ENCODE results near the gene DPCD. TPM values are rescaled to one million over a fixed set of nuclear protein-coding genes. Genes with fewer than 3 reads are reported as not detected.

The DPCD gene
- total and polyA plus RNA-seq, 10 of the 15 experiments (the other 5 are each of a cell fraction or from before 2014, with no cell fraction given), result 9.7 to 50.9 (median 26.3) TPM

DNA sequence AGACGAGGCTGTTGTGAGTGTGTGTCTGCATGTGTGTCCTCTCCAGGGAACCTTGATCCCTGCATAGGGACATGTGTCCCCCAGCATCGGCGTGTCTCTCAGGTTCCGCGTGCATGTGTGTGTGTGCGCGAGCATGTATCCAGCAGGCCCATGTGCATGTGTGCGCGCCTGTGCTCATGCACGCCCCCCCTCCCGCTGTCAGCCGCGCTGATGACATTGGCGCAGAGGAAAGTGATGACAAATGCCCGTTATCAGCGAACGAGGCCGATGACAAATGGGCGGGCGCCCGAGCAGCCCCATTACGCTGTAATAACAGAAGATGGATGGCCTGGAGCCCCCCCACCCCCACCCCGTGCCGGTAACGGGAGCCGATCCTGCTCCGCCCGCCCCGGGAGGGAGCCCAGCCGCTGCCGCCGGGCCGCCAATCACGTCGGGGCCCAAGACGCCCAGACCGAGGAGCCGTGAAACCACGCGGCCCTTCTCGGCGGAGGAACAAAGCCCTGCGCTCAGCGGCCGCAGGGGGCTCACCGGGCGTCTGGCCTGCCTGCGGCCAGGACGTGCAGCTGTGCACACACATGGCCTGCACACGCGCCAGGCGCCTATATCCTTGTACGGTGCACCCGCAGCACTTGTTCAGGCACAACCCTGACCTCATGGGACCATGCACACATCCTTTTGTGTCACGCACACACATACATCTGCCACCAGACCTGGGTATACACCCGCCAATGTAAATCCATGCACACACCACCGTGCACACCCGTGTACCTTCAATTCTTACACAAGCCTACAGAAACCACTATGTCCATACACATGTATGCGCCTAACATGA is 21.6 kb upstream of the DPCD start:
- Histone ChIP-seq H4K20me1 (ENCODE audit: control insufficient read depth, insufficient read depth) (no peaks in the 10 kb centered on the region), H3K9me3 (replicated peaks; ENCODE audit: control insufficient read depth, insufficient read depth, low read length) (no peaks in the 10 kb centered on the region), H3K36me3 (ENCODE audit: control insufficient read depth in 2 of 2, insufficient read depth in 2 of 2, low read length in 1 of 2) (no peaks in the 10 kb centered on the region), H3K4me2 (ENCODE audit: control insufficient read depth, insufficient read depth) (peak overlapping the region; percentile 44), H3K27ac (ENCODE audit: control insufficient read depth, insufficient read depth) (no peak overlapping the region), H3K4me3 (peak overlapping the region; percentile 44; the same call in 1 of the 2 replicates), H3K9ac (ENCODE audit: control insufficient read depth, insufficient read depth, low read length) (no peak overlapping the region), H3K4me1 (ENCODE audit: control insufficient read depth, insufficient read depth, low read length) (peaks cover 5% of the 10 kb centered on the region; the same call in 1 of the 2 replicates), H3K27me3 (replicated peaks in 1 of 2; ENCODE audit: control insufficient read depth in 2 of 2, insufficient read depth in 2 of 2, low read length in 1 of 2) (peaks cover 0 to 4% of the 10 kb centered on the region in 2 experiments; a peak in 1 of 4 replicates), H2AFZ (ENCODE audit: control insufficient read depth, low read depth, low read length) (peak overlapping the region; percentile 19; the same call in 1 of the 2 replicates), H3K79me2 (ENCODE audit: control insufficient read depth, insufficient read depth, low read length) (no peaks in the 10 kb centered on the region)
- ChIA-PET CTCF (no interaction called here), SMC1A (ENCODE audit: uncharacterized antibody, unreplicated experiment) (no interaction called here), RAD21 (ENCODE audit: unreplicated experiment) (no interaction called here), POLR2A (no interaction called here)
- 17% methylated on average over 39 of the region's 59 CpGs for WGBS (ENCODE audit: insufficient coverage, insufficient replicate concordance, low lambda C conversion rate, missing lambda C conversion rate)
- peak; percentile 58 for ATAC-seq
- no TSS peak for BruUV-seq (replicated peaks)
- intact Hi-C loops (cut with micrococcal nuclease; ENCODE audit: unreplicated experiment) (loop anchor here (5.0 kb wide), 1 partner anchor 404 kb away; no protein-coding TSS in a partner anchor), in situ Hi-C loops (cut with MboI) (no loop called here)
- no peak for DNase-seq (ENCODE audit: low read depth, low spot score)
- no peak for FAIRE-seq
- TF ChIP-seq NFYB (IDR thresholded peaks at IDR 0.05; ENCODE audit: insufficient read depth, low read depth, low read length), result no peak
- TF ChIP-seq RBBP5 (conservative IDR thresholded peaks at IDR 0.05), result no peak
- TF ChIP-seq SREBF2 (IDR thresholded peaks at IDR 0.05; ENCODE audit: low read length), result no peak
- TF ChIP-seq POU2F2 (IDR thresholded peaks at IDR 0.05; ENCODE audit: borderline replicate concordance, low read depth, low read length), result no peak
- no peak for TF ChIP-seq SMARCA5 (IDR thresholded peaks at IDR 0.05)
- no peak for TF ChIP-seq STAT3 (IDR thresholded peaks at IDR 0.05; ENCODE audit: low read depth, low read length)
- peak in 1 of 2 experiments; percentile 31; a peak in 1 of 4 replicates for TF ChIP-seq BHLHE40 (IDR thresholded peaks at IDR 0.05; ENCODE audit: borderline replicate concordance in 1 of 2, low read depth in 2 of 2, low read length in 1 of 2)
- TF ChIP-seq, protein P1, sequence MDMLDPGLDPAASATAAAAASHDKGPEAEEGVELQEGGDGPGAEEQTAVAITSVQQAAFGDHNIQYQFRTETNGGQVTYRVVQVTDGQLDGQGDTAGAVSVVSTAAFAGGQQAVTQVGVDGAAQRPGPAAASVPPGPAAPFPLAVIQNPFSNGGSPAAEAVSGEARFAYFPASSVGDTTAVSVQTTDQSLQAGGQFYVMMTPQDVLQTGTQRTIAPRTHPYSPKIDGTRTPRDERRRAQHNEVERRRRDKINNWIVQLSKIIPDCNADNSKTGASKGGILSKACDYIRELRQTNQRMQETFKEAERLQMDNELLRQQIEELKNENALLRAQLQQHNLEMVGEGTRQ (IDR thresholded peaks at IDR 0.05; ENCODE audit: borderline replicate concordance, low read depth, low read length), result no peak
- TF ChIP-seq ZNF622 (IDR thresholded peaks at IDR 0.05), result no peak
- TF ChIP-seq, protein P2, sequence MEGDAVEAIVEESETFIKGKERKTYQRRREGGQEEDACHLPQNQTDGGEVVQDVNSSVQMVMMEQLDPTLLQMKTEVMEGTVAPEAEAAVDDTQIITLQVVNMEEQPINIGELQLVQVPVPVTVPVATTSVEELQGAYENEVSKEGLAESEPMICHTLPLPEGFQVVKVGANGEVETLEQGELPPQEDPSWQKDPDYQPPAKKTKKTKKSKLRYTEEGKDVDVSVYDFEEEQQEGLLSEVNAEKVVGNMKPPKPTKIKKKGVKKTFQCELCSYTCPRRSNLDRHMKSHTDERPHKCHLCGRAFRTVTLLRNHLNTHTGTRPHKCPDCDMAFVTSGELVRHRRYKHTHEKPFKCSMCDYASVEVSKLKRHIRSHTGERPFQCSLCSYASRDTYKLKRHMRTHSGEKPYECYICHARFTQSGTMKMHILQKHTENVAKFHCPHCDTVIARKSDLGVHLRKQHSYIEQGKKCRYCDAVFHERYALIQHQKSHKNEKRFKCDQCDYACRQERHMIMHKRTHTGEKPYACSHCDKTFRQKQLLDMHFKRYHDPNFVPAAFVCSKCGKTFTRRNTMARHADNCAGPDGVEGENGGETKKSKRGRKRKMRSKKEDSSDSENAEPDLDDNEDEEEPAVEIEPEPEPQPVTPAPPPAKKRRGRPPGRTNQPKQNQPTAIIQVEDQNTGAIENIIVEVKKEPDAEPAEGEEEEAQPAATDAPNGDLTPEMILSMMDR (IDR thresholded peaks at IDR 0.05 in 2 of 3, conservative IDR thresholded peaks at IDR 0.05 in 1 of 3; ENCODE audit: control insufficient read depth in 2 of 3, extremely low read depth in 1 of 3, insufficient read depth in 1 of 3, low read depth in 3 of 3, low read length in 3 of 3), result 0 out of 6 replicates have a peak, but pooled peaks of 1 of the 3 experiments have one; percentile 10
- TF ChIP-seq, protein P3, sequence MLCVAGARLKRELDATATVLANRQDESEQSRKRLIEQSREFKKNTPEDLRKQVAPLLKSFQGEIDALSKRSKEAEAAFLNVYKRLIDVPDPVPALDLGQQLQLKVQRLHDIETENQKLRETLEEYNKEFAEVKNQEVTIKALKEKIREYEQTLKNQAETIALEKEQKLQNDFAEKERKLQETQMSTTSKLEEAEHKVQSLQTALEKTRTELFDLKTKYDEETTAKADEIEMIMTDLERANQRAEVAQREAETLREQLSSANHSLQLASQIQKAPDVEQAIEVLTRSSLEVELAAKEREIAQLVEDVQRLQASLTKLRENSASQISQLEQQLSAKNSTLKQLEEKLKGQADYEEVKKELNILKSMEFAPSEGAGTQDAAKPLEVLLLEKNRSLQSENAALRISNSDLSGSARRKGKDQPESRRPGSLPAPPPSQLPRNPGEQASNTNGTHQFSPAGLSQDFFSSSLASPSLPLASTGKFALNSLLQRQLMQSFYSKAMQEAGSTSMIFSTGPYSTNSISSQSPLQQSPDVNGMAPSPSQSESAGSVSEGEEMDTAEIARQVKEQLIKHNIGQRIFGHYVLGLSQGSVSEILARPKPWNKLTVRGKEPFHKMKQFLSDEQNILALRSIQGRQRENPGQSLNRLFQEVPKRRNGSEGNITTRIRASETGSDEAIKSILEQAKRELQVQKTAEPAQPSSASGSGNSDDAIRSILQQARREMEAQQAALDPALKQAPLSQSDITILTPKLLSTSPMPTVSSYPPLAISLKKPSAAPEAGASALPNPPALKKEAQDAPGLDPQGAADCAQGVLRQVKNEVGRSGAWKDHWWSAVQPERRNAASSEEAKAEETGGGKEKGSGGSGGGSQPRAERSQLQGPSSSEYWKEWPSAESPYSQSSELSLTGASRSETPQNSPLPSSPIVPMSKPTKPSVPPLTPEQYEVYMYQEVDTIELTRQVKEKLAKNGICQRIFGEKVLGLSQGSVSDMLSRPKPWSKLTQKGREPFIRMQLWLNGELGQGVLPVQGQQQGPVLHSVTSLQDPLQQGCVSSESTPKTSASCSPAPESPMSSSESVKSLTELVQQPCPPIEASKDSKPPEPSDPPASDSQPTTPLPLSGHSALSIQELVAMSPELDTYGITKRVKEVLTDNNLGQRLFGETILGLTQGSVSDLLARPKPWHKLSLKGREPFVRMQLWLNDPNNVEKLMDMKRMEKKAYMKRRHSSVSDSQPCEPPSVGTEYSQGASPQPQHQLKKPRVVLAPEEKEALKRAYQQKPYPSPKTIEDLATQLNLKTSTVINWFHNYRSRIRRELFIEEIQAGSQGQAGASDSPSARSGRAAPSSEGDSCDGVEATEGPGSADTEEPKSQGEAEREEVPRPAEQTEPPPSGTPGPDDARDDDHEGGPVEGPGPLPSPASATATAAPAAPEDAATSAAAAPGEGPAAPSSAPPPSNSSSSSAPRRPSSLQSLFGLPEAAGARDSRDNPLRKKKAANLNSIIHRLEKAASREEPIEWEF (IDR thresholded peaks at IDR 0.05; ENCODE audit: insufficient replicate concordance, low read depth, low read length), result no peak
- TF ChIP-seq LARP7 (IDR thresholded peaks at IDR 0.05), result no peak
- no peak for TF ChIP-seq RB1 (IDR thresholded peaks at IDR 0.05; ENCODE audit: borderline replicate concordance)
- peak; percentile 36 for TF ChIP-seq IKZF1 (conservative IDR thresholded peaks at IDR 0.05)

Data from GM12878 (cell line).